Measurements from ENCODE around the gene KLRC3.
"Not testable (repeated sequence)": the region's sequence is repeated elsewhere in the genome, so short reads cannot be mapped to it uniquely, and the experiment has no call there.

KLRC3 gene

DNA sequence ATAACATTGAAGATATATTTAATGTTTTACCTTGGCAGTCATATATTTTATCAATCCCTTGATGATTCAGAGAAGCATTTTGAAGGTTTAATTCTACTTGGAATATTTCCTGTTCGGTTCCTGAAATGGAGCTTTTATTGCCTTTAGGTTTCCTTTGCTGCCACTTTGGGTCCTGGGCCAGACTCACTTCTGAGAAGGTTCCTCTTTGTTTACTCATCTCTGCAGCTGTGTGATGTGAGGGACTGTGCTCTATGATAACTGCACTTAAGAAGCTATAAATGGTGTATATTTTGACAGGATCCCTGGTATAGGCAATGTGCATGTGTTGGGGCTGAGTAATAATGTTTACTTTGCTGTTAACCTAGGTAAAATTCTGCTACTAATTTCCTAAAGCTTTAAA lies at the start of gene KLRC3:
Gene KLRC3, minus strand, starts transcription at position 262 of the 400 bp plus-strand sequence. Its CDS starts 45 bp downstream, at position 217.
- not testable (repeated sequence) for DNase-seq

DNA sequence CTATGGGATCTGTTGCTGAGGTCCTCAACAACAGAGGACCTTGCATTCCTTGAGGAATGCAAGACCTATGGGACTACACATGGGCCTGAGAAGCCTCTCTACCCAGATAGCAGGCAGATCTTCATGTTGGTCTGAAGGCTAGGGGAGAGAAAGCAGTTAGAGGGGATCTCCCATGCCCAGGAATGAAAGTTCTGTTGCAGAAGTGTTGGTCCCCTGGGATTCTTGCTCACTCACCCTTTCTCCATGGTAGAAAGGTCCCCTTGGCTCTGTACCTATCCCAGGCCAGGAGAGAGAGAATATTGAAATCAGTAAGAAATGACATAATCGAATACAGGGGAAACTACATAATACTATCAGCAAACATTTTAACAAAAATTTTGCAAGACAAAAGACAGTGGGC lies 49.3 kb upstream of the KLRC3 start:
- no peak for DNase-seq

DNA sequence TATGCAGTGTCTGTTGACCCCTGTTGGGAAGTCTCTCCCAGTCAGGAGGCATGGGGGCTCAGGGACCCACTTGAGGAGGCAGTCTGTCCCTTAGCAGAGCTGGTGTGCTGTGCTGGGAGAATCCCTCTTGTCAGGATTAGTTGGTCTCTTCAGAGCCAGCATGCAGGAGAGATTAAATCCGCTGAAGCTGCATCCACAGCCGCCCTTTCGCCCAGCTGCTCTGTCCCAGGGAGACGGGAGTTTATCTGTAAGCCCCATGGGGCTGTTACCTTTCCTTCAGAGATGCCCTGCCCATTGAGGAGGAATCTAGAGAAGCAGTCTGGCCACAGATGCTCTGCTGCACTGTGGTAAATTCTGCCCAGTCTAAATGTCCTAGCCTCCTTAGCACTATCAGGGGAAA lies 45.9 kb upstream of the KLRC3 start:
- no peak for DNase-seq

DNA sequence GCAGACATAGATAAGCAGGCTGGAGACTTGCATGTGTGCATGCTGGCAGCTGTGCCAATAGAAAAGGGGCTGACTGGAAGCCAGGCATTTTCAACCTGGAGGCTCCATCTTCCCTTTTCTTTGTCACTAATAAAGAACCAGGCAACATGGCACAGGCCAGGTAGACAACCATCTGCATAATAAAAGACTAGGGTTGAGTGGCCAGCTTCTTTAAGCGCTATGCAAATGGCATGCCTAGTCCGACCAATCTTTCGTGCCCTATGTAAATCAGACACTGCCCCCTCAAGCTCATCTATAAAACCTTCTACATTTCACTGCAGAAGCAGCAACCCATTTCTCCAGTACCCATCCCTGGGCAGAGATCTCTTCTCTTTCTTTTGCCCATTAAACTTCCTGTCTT lies 37.4 kb upstream of the KLRC3 start:
- DNase-seq: no peak

DNA sequence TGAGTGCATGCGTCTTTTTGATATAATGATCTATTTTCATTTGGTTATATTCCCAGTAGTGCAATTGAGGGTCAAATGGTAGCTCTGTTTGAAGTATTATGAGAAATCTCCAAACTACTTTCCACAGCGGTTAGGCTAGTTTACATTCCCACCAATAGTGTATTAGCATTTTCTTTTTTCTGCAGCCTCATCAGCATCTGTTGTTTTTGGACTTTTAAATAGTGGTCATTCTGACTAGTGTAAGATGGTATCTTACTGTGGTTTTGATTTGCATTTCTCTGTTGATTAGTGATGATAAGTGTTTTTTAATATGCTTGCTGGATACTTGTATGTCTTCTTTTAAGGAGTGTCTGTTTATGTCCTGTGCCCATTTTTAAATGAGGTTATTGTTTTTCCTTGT lies 36.5 kb upstream of the KLRC3 start:
- DNase-seq: no peak

DNA sequence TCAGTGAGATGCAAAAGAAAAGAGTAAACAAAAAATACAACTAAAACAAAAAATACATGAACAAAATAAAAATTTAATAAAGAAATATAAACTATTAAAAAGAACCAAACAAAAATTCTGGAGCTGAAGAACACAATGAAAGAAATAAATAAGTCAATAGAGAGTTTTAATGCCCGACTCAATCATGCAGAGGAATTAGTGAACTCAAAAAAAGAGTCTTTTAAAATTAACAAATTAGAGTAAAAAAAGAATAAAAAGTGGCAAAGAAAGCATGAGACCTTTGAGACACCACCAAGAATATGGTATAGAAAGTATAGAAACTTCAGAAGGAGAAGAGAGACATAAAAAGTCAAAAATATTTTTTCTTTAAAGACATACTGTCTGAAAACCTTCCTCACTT lies 35.4 kb upstream of the KLRC3 start:
- no peak for DNase-seq

DNA sequence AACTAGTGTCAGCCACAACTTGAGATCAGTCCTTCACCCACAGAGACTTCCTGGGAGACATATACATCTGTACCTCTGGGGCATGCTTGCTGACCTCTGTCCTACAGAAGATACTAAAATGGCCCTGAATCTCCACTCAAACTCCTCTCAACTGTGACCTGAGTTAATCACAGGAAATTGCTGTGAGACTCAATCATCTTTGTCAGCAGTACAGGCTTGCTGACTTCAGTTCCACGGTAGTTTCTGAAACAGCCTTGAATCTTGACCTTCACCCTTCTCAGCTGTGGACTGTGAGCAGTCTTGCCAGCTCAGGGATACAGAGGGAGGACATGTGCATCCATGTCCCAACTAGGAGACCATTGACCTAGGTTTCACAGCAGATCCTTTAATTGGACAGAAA lies 34.1 kb upstream of the KLRC3 start:
- DNase-seq: no peak

DNA sequence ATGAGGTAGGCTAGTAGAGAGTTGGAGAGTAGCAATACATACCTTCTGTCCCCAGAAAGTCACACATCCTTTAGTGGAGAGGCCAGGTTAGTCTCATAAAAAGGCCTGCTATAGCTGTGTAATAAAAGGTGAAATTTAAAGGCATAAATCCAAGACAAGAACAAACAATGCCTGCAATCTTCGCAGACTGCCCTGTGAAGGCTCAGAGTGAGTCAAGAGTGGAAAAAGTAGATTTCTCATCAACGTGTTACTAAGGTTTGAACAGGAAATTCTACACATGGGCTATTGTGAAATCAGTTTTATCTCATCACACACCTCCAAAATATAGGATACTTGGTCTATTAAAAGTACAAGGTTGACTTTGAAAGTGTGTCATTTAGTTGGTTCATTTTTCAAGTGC lies 32.8 kb upstream of the KLRC3 start, which contains the start of gene KLRC1:
Gene KLRC1, minus strand, starts transcription at position 222 of the 400 bp plus-strand sequence. CDS start 2,221 bp downstream, outside the sequence.
- DNase-seq: no peak

DNA sequence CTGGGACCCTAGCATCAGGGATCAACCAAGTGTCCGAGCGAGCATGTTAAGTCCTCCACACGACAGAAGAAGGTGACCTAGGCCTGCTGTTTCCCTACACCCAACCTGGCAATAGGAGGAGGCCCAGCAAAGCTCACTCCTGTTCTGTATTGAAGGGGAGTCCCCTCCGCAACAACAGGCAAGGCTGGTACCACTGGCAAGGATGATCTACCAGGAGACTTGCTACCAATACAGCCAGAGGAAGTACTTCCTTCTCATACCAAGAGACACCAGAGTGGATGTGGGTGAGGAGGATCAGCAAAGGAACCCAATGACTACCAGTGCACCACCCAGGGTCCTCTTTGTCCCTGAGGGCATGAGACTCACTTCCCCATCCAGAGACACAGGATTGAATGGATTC lies 27.8 kb upstream of the KLRC3 start:
- DNase-seq: no peak

DNA sequence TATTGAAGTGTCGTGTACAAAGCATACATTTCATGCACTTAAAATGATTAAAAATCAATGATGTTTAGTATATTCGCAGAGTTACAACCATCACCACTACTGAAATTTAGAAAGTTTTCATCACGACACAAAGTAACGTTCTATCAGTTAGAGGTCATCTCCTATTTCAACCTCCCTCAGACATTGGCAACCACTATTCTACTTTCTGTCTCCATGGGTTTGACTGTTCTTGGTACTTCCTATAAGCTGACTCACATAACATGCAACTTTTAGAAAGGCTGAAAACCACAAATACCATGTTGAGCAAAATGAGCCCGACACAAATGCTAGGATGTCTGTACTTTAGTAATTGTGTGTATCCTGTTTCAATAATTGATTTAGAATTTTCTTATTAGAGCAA lies 25.7 kb upstream of the KLRC3 start:
- DNase-seq: not testable (repeated sequence)

DNA sequence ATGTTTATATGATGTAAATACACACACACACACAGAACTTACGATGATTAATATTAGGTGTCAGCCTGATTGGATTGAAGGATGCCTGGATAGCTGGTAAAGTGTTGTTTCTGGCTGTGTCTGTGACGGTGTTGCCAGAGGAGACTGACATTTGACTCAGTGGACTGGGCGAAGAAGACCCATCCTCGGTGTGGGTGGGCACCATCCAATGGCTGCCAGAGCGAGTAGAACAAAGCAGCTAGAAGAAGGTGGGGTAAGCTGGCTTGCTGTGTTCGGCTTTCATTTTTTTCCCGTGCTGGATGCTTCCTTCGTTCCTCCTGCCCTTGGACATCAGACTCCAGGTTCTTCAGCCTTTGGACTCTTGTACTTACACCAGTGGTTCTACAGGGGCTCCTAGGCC lies 20.7 kb upstream of the KLRC3 start:
- DNase-seq: not testable (repeated sequence)

DNA sequence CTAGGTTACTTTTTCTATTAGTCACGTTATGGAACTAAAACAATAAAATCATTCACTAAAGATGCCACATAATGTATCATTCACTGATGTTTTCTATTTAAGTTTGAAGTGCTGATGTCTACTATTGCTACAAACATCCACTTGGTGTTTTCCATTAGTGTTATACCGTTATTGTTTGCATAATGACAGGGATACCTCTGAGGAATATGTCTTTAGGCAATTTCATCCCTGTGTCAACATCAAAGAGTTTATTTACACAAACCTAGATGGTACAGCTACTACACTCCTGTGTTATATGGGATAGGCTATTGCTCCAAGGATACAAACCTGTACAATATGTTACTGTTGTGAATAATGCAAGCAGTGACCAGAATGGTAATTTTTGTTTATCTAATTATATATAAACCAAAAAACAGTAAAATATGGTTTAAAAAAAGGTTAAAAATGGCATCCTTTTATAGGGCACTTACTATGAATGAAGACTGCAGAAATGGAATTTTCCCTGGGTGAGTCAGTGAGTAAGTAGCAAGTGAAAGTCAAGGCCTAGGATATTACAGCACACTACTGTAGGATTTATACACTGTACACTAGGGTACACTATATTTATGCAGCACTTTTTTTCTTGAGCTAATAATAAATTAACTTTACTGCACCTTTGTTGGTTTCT lies 19.3 kb upstream of the KLRC3 start:
- DNase-seq: not testable (repeated sequence)

DNA sequence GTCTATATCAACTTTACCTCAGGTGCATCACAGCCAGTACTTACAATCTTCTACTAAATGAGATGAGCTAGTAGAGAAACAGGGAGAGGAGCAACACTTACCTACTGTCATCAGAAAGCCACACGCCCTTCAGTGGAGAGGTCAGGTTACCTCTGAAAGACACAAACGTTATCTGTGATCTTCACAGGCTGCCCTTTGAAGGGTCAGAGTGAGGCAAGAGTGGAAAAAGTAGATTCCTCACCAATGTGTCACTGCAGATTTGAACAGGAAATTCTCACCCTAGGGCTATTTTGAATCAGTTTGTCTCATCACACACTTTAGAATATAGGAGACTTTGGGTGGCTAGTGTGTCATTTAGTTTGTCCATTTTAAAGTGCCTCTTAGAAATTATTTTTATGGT lies 17.2 kb upstream of the KLRC3 start:
- DNase-seq: not testable (repeated sequence)

DNA sequence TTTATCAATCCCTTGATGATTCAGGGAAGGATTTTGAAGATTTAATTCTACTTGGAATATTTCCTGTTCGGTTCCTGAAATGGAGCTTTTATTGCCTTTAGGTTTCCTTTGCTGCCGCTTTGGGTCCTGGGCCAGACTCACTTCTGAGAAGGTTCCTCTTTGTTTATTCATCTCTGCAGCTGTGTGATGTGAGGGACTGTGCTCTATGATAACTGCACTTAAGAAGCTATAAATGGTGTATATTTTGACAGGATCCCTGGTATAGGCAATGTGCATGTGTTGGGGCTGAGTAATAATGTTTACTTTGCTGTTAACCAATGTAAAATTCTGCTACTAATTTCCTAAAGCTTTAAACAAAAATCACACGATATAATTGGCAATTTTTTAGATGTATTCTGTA lies 15.4 kb upstream of the KLRC3 start, which contains the start of gene KLRC2:
Gene KLRC2, minus strand, starts transcription at position 195 of the 400 bp plus-strand sequence. Its CDS starts 24 bp downstream, at position 171.
- DNase-seq: not testable (repeated sequence)

DNA sequence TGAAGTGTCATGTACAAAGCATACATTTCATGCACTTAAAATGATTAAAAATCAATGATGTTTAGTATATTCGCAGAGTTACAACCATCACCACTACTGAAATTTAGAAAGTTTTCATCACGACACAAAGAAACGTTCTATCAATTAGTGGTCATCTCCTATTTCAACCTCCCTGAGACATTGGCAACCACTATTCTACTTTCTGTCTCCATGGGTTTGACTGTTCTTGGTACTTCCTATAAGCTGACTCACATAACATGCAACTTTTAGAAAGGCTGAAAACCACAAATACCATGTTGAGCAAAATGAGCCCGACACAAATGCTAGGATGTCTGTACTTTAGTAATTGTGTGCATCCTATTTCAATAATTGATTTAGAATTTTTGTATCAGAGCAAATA lies 10.2 kb upstream of the KLRC3 start:
- DNase-seq: not testable (repeated sequence)

DNA sequence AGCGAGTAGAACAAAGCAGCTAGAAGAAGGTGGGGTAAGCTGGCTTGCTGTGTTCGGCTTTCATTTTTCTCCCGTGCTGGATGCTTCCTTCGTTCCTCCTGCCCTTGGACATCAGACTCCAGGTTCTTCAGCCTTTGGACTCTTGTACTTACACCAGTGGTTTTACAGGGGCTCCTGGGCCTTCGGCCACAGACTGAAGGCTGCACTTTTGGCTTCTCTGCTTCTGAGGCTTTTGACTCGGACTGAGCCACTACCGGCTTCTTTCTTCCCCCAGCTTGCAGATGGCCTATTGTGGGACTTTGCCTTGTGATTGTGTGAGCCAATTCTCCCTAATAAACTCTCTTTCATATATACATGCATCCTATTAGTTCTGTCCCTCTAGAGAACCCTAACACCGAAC lies 5.5 kb upstream of the KLRC3 start:
- DNase-seq: not testable (repeated sequence)

DNA sequence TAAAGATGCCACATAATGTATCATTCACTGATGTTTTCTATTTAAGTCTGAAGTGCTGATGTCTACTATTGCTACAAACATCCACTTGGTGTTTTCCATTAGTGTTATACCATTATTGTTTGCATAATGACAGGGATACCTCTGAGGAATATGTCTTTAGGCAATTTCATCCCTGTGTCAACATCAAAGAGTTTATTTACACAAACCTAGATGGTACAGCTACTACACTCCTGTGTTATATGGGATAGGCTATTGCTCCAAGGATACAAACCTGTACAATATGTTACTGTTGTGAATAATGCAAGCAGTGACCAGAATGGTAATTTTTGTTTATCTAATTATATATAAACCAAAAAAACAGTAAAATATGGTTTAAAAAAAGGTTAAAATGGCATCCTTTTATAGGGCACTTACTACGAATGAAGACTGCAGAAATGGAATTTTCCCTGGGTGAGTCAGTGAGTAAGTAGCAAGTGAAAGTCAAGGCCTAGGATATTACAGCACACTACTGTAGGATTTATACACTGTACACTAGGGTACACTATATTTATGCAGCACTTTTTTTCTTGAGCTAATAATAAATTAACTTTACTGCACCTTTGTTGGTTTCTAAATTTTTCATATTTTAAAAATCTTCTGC lies 4.0 kb upstream of the KLRC3 start:
- not testable (repeated sequence) for DNase-seq

DNA sequence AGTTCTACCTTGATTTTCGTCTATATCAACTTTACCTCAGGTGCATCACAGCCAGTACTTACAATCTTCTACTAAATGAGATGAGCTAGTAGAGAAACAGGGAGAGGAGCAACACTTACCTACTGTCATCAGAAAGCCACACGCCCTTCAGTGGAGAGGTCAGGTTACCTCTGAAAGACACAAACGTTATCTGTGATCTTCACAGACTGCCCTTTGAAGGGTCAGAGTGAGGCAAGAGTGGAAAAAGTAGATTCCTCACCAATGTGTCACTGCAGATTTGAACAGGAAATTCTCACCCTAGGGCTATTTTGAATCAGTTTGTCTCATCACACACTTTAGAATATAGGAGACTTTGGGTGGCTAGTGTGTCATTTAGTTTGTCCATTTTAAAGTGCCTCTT lies 1.8 kb upstream of the KLRC3 start:
- DNase-seq: not testable (repeated sequence)

DNA sequence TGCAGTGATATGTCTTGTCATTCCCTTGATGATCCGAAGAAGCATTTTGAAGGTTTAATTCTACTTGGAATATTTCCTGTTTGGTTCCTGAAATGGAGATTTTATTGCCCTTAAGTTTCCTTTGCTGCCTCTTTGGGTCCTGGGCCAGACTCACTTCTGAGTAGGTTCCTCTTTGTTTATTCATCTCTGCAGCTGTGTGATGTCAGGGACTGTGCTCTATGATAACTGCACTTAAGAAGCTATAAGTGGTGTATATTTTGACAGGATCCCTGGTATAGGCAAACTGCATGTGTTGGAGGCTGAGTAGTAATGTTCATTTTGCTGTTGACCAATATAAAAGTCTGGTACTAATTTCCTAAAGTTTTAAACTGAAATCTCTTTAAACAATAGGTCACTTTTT lies 11.0 kb downstream of the KLRC3 start, which contains the start of gene KLRC4:
Gene KLRC4, minus strand, starts transcription at position 366 of the 400 bp plus-strand sequence. Its CDS starts 182 bp downstream, at position 184.
- DNase-seq: peak; percentile 45

DNA sequence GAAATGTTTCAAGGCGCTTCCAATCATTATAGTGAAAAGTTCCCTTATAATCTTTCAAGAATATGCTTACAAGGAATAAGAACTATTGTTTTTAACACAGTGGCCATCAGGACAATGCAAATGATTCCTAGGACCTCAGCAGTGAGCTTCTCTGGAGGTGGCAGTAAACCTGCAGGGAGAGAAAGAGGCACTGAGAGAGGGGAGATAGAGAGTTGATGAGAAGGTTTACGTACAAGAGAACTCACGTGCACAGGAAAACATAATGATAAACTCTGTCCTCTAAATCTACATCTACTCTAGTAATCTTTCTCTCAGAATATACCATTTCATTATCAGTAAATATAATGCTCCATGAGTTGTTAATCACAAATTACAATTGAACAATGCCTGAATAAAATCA lies 11.6 kb downstream of the KLRC3 start:
- DNase-seq: no peak

DNA sequence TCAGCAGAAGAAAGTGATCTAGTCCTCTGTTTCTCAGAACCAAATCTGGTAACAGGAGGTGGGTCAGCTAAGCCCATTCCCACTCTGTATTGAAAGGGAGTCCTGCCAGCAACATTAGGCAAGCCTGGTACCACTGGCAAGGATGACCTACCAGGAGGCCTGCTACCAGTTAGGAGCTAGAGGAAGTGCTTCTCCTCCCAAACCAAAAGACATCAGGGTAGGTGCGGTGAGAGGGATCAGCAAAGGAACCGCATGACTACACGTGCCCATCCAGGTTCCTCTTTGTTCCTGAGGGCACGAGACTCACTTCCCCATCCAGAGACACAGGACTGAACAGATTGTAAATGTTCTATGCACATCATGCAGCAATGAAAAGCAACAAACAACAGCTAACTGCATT lies 13.7 kb downstream of the KLRC3 start:
- DNase-seq: no peak

DNA sequence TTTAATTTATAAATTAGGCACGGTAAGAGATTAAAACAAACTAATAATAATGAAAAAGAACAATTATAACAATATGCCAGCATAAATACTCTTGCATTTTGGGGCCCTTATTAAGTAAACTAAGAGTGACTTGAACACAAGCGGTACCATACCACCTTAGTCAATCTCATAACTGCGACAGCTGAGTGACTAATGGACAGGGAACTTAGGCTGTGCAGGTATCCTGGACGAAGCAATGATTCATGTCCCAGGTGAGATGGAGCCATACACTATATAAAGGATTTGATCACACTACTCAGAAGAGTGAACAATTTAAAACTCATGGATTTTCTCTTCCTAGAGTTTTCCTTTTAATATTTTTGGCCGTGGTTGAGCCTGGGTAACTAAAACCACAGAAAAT lies 15.1 kb downstream of the KLRC3 start:
- DNase-seq: no peak

DNA sequence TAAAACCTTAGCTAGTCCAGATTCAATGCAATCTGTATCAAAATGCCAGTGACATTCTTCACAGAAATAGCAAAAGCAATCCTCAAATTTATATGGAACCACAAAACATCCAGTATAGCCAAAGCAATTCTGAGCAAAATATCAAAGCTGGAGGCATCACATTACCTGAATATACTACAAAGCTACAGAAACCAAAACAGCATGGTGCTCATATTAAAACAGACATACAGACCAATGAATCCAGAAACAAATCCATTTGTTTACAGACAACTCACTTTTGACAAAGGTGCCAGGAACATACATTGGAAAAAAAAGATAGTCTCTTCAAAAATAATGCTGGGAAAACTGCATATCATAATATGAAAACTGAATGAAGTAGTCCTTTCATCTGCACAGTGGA lies 15.6 kb downstream of the KLRC3 start:
- no peak for DNase-seq

DNA sequence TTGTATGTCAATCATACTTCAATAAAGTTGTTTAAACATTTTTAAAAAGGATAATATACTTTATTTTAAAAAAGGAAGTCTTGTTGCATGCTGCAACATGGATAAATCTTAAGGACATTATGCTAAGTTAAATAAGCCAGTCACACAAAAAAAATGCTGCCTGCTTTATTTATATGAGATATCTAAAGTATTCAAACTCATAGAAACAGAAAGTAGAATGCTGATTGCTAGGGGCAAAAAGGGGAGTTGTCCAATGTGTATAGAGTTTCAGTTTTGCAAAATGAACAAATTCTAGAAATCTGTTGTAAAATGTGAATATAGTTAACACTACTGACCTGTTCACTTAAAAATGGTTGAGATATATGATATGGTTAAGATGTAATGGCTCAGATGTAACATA lies 19.6 kb downstream of the KLRC3 start:
- no peak for DNase-seq

Data from CD4-positive, alpha-beta T cell treated with Interleukin-10 for 1 hour (primary cell).